Measurements from ENCODE around the gene SLC4A4.
"Not testable (repeated sequence)": the region's sequence is repeated elsewhere in the genome, so short reads cannot be mapped to it uniquely, and the experiment has no call there.

Gene SLC4A4

GRCh38 chr4:71360844-71361243 lies 22.0 kb downstream of the SLC4A4 start:
- DNase-seq = no peak

GRCh38 chr4:71361476-71361875 lies 22.7 kb downstream of the SLC4A4 start:
- DNase-seq = no peak

GRCh38 chr4:71366766-71367165 lies 27.9 kb downstream of the SLC4A4 start:
- no peak for DNase-seq

GRCh38 chr4:71367546-71367945 lies 28.7 kb downstream of the SLC4A4 start:
- no peak for DNase-seq

GRCh38 chr4:71368906-71369305 lies 30.1 kb downstream of the SLC4A4 start:
- no peak for DNase-seq

GRCh38 chr4:71369536-71369935 lies 30.7 kb downstream of the SLC4A4 start:
- DNase-seq = no peak

GRCh38 chr4:71375494-71375893 lies 36.7 kb downstream of the SLC4A4 start:
- DNase-seq = no peak

- DNase-seq = no peak
Observed at GRCh38 chr4:71377561-71377960, 38.7 kb downstream of the SLC4A4 start.

GRCh38 chr4:71379126-71379525 lies 40.3 kb downstream of the SLC4A4 start:
- DNase-seq = no peak

- DNase-seq = no peak
Observed at GRCh38 chr4:71380788-71381187, 42.0 kb downstream of the SLC4A4 start.

GRCh38 chr4:71382125-71382899 lies 43.5 kb downstream of the SLC4A4 start:
- DNase-seq = no peak

- no peak for DNase-seq
Observed at GRCh38 chr4:71382900-71383560, 44.2 kb downstream of the SLC4A4 start.

- DNase-seq = no peak
Observed at GRCh38 chr4:71383984-71384383, 45.2 kb downstream of the SLC4A4 start.

GRCh38 chr4:71389149-71389827 lies 50.5 kb downstream of the SLC4A4 start:
- DNase-seq = no peak

GRCh38 chr4:71392109-71392508 lies 53.3 kb downstream of the SLC4A4 start:
- no peak for DNase-seq

- no peak for DNase-seq
Observed at GRCh38 chr4:71396382-71396781, 57.6 kb downstream of the SLC4A4 start.

- DNase-seq = no peak
Observed at GRCh38 chr4:71400810-71401209, 62.0 kb downstream of the SLC4A4 start.

- no peak for DNase-seq
Observed at GRCh38 chr4:71402616-71403015, 63.8 kb downstream of the SLC4A4 start.

- DNase-seq = no peak
Observed at GRCh38 chr4:71404049-71404448, 65.2 kb downstream of the SLC4A4 start.

GRCh38 chr4:71405791-71406190 lies 67.0 kb downstream of the SLC4A4 start:
- DNase-seq = no peak

GRCh38 chr4:71406459-71406963 lies 67.7 kb downstream of the SLC4A4 start:
- no peak for DNase-seq

- not testable (repeated sequence) for DNase-seq
Observed at GRCh38 chr4:71408961-71409360, 70.1 kb downstream of the SLC4A4 start.

GRCh38 chr4:71411981-71412380 lies 73.2 kb downstream of the SLC4A4 start:
- DNase-seq = no peak

- no peak for DNase-seq
Observed at GRCh38 chr4:71415491-71415890, 76.7 kb downstream of the SLC4A4 start.

All from stimulated activated CD4-positive, alpha-beta T cell treated with anti-CD3 and anti-CD28 coated beads, Interleukin-12 subunit alpha, Interleukin-12 subunit beta, amount 100 ng/mL, for 4 hours (primary cell).